Measurements from ENCODE around the gene USP17L18. TPM values are rescaled to one million over a fixed set of nuclear protein-coding genes. Genes with fewer than 3 reads are reported as not detected.
"Not testable (repeated sequence)": the region's sequence is repeated elsewhere in the genome, so short reads cannot be mapped to it uniquely, and the experiment has no call there.

The USP17L18 gene
- total RNA-seq, 4 donors from 2014 or later, result not detected

- H3K36me3 ChIP-seq; H3K4me3 ChIP-seq; DNase-seq; H3K27me3 ChIP-seq; H3K27ac ChIP-seq; intact Hi-C loops (cut with DNase I; ENCODE audit: low total_unique reads); H3K4me1 ChIP-seq; in situ Hi-C loops (cut with MboI; ENCODE audit: low pct_ligation_motif_present in 1 of 4, low pct_unique_long_range_greater_than_20kb in 1 of 4, low sequenced_read_pairs in 3 of 4); H3K9me3 ChIP-seq: not testable (repeated sequence)
- no CpG with 5 or more reads among the region's 13 CpGs for WGBS, 2 donors (ENCODE audit: low coverage in 1 of 2)
Observed at GRCh38 chr4:9253078-9253477, 4.6 kb downstream of the USP17L18 start, which contains the start of gene USP17L19. Gene USP17L19, plus strand, starts transcription at chr4:9253378. Its CDS starts 0 bp downstream, at chr4:9253378.

- in situ Hi-C loops (cut with MboI; ENCODE audit: low pct_ligation_motif_present in 1 of 4, low pct_unique_long_range_greater_than_20kb in 1 of 4, low sequenced_read_pairs in 3 of 4); H3K4me1 ChIP-seq; intact Hi-C loops (cut with DNase I; ENCODE audit: low total_unique reads); H3K9me3 ChIP-seq; H3K27me3 ChIP-seq; DNase-seq; H3K27ac ChIP-seq; H3K36me3 ChIP-seq; H3K4me3 ChIP-seq: not testable (repeated sequence)
- no CpG with 5 or more reads among the region's 15 CpGs for WGBS, 2 donors (ENCODE audit: low coverage in 1 of 2)
Observed at GRCh38 chr4:9257824-9258223, 9.4 kb downstream of the USP17L18 start, which contains the start of gene USP17L20. Gene USP17L20, plus strand, starts transcription at chr4:9258124. Its CDS starts 0 bp downstream, at chr4:9258124.

GRCh38 chr4:9262572-9262971 is 14.1 kb downstream of the USP17L18 start, which contains the start of gene USP17L21:
Gene USP17L21, plus strand, starts transcription at chr4:9262872. Its CDS starts 0 bp downstream, at chr4:9262872.
- H3K4me3 ChIP-seq; H3K27me3 ChIP-seq; H3K27ac ChIP-seq; intact Hi-C loops (cut with DNase I; ENCODE audit: low total_unique reads); H3K9me3 ChIP-seq; DNase-seq; in situ Hi-C loops (cut with MboI; ENCODE audit: low pct_ligation_motif_present in 1 of 4, low pct_unique_long_range_greater_than_20kb in 1 of 4, low sequenced_read_pairs in 3 of 4); H3K4me1 ChIP-seq; H3K36me3 ChIP-seq: not testable (repeated sequence)
- no CpG with 5 or more reads among the region's 13 CpGs for WGBS, 2 donors (ENCODE audit: low coverage in 1 of 2)

- H3K27me3 ChIP-seq; H3K4me1 ChIP-seq; DNase-seq; intact Hi-C loops (cut with DNase I; ENCODE audit: low total_unique reads); H3K27ac ChIP-seq; H3K9me3 ChIP-seq; H3K36me3 ChIP-seq; in situ Hi-C loops (cut with MboI; ENCODE audit: low pct_ligation_motif_present in 1 of 4, low pct_unique_long_range_greater_than_20kb in 1 of 4, low sequenced_read_pairs in 3 of 4); H3K4me3 ChIP-seq: not testable (repeated sequence)
- WGBS, 2 donors (ENCODE audit: low coverage in 1 of 2), result no CpG with 5 or more reads among the region's 15 CpGs
Observed at GRCh38 chr4:9267319-9267718, 18.9 kb downstream of the USP17L18 start, which contains the start of gene USP17L22. Gene USP17L22, plus strand, starts transcription at chr4:9267619. Its CDS starts 0 bp downstream, at chr4:9267619.

DNA sequence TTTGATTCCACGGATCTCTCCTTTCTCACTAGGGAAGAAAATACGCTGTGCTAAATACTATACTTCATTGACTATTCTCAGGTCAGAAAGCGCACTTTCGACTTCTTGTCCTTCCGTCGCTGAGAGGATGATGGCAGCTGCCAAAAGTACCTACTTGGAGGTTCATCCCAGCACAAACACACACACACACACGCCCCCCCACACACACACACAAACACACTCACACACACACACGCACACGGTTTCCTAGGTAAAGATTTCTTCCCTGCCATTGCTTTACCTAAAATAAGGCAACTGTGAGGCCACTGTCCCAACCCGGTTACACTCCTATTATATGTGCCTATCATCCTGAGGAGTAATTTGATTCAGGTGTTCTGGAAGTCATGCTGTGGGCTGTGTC is 23.3 kb downstream of the USP17L18 start:
- peak; percentile 38 for DNase-seq
- H3K27ac ChIP-seq; H3K27me3 ChIP-seq; H3K4me1 ChIP-seq; H3K4me3 ChIP-seq; H3K9me3 ChIP-seq; in situ Hi-C loops (cut with MboI; ENCODE audit: low pct_ligation_motif_present in 1 of 4, low pct_unique_long_range_greater_than_20kb in 1 of 4, low sequenced_read_pairs in 3 of 4); intact Hi-C loops (cut with DNase I; ENCODE audit: low total_unique reads); H3K36me3 ChIP-seq: not testable (repeated sequence)
- WGBS, 2 donors (ENCODE audit: low coverage in 1 of 2), result 88 to 89% methylated on average over 8 of the region's 10 CpGs

Other genes with a start within 250 kb of the USP17L18 start
- gene FAM90A26, start 78.2 kb upstream of the USP17L18 start, total RNA-seq, result not detected
- not detected for gene USP17L10, start 38.0 kb upstream of the USP17L18 start, total RNA-seq
- gene USP17L11, start 33.2 kb upstream of the USP17L18 start, total RNA-seq, result not detected
- not detected for gene USP17L12, start 28.5 kb upstream of the USP17L18 start, total RNA-seq
- not detected for gene USP17L13, start 23.7 kb upstream of the USP17L18 start, total RNA-seq
- gene USP17L15, start 14.2 kb upstream of the USP17L18 start, total RNA-seq, result not detected
- not detected for gene USP17L17, start 4.8 kb upstream of the USP17L18 start, total RNA-seq
- not detected for gene USP17L19, start 4.7 kb downstream of the USP17L18 start, total RNA-seq
- not detected for gene USP17L20, start 9.5 kb downstream of the USP17L18 start, total RNA-seq
- not detected for gene USP17L21, start 14.2 kb downstream of the USP17L18 start, total RNA-seq
- not detected for gene USP17L22, start 19.0 kb downstream of the USP17L18 start, total RNA-seq
- gene USP17L24, start 76.5 kb downstream of the USP17L18 start, total RNA-seq, result not detected
- not detected for gene USP17L25, start 81.3 kb downstream of the USP17L18 start, total RNA-seq
- gene USP17L26, start 86.0 kb downstream of the USP17L18 start, total RNA-seq, result not detected
- not detected for gene USP17L5, start 90.8 kb downstream of the USP17L18 start, total RNA-seq
- gene USP17L27, start 95.5 kb downstream of the USP17L18 start, total RNA-seq, result not detected
- gene USP17L28, start 100.3 kb downstream of the USP17L18 start, total RNA-seq, result not detected
- gene USP17L29, start 105.0 kb downstream of the USP17L18 start, total RNA-seq, result not detected
- gene USP17L30, start 114.5 kb downstream of the USP17L18 start, total RNA-seq, result not detected
- gene DEFB131A, start 195.8 kb downstream of the USP17L18 start, total RNA-seq, result not detected